H9 (cell line): ENCODE data around the gene PFDN4. TPM values are rescaled to one million over a fixed set of nuclear protein-coding genes. Genes with fewer than 3 reads are reported as not detected.

Source experiments
- DNase-seq: peaks from one replicate; pipeline ENCODE4 v3.0.0-alpha.2; 2017
- H2AFZ ChIP-seq: one replicate; pipeline ENCODE4 v1.6.1; 2013; ENCODE audit warnings: mild to moderate bottlenecking, low read length, control low read depth, moderate library complexity
- H2AK5ac ChIP-seq: 2 replicates; pipeline ENCODE4 v1.6.1; 2013; ENCODE audit warnings: low read length, control low read depth, mixed read lengths; ENCODE audit not compliant: insufficient read length
- H2BK120ac ChIP-seq: one replicate; pipeline ENCODE4 v1.6.1; 2013; ENCODE audit warnings: low read depth, mild to moderate bottlenecking, low read length, control low read depth, inconsistent platforms; ENCODE audit not compliant: poor library complexity, severe bottlenecking
- H2BK12ac ChIP-seq: 2 replicates; pipeline ENCODE4 v1.6.1; 2013; ENCODE audit warnings: low read length, control low read depth, mixed read lengths, low read depth; ENCODE audit not compliant: insufficient read length
- H2BK15ac ChIP-seq: 2 replicates; pipeline ENCODE4 v1.6.1; 2013; ENCODE audit warnings: low read depth, low read length, control low read depth
- H2BK20ac ChIP-seq: one replicate; pipeline ENCODE4 v1.6.1; 2013; ENCODE audit warnings: low read depth, mild to moderate bottlenecking, low read length, control low read depth, inconsistent platforms; ENCODE audit not compliant: poor library complexity, severe bottlenecking
- H2BK5ac ChIP-seq: 2 replicates; pipeline ENCODE4 v1.6.1; 2013; ENCODE audit warnings: low read length, control low read depth, mixed read lengths; ENCODE audit not compliant: insufficient read length
- H3K14ac ChIP-seq: 2 replicates; pipeline ENCODE4 v1.6.1; 2013; ENCODE audit warnings: low read length, control low read depth; ENCODE audit not compliant: insufficient read depth
- H3K18ac ChIP-seq: 2 replicates; pipeline ENCODE4 v1.6.1; 2013; ENCODE audit warnings: low read depth, mild to moderate bottlenecking, mixed read lengths, low read length, control low read depth; ENCODE audit not compliant: insufficient read length
- H3K23ac ChIP-seq: 2 replicates; pipeline ENCODE4 v1.6.1; 2013; ENCODE audit warnings: low read length, control low read depth, mixed read lengths, low read depth; ENCODE audit not compliant: insufficient read length
- H3K23me2 ChIP-seq: 2 replicates; pipeline ENCODE4 v1.6.1; 2013; ENCODE audit warnings: low read depth, mild to moderate bottlenecking, mixed read lengths, low read length, control low read depth; ENCODE audit not compliant: insufficient read length, poor library complexity, severe bottlenecking
- H3K27ac ChIP-seq: 2 replicates; pipeline ENCODE4 v1.5.1; 2013; ENCODE audit warnings: low read length, control low read depth, mixed read lengths, low read depth; ENCODE audit not compliant: insufficient read length
- H3K27me3 ChIP-seq: 2 replicates; pipeline ENCODE4 v1.6.1; 2013; ENCODE audit warnings: low read length, control low read depth, inconsistent platforms; ENCODE audit not compliant: insufficient read depth
- H3K4ac ChIP-seq: 2 replicates; pipeline ENCODE4 v1.6.1; 2013; ENCODE audit warnings: low read depth, mild to moderate bottlenecking, control low read depth, inconsistent platforms, low read length, moderate library complexity
- H3K4me1 ChIP-seq: 2 replicates; pipeline ENCODE4 v1.6.1; 2013; ENCODE audit warnings: low read length, control low read depth, inconsistent platforms; ENCODE audit not compliant: insufficient read depth
- H3K4me2 ChIP-seq: 2 replicates; pipeline ENCODE4 v1.6.1; 2013; ENCODE audit warnings: low read length, control low read depth, mixed read lengths; ENCODE audit not compliant: insufficient read length, insufficient read depth
- H3K56ac ChIP-seq: 2 replicates; pipeline ENCODE4 v1.6.1; 2013; ENCODE audit warnings: low read depth, mild to moderate bottlenecking, mixed read lengths, low read length, control low read depth; ENCODE audit not compliant: insufficient read length
- H3K79me1 ChIP-seq: 2 replicates; pipeline ENCODE4 v1.6.1; 2013; ENCODE audit warnings: low read depth, mild to moderate bottlenecking, moderate library complexity, low read length, control low read depth, inconsistent platforms; ENCODE audit not compliant: insufficient read depth, poor library complexity, severe bottlenecking
- H3K79me2 ChIP-seq: 2 replicates; pipeline ENCODE4 v1.6.1; 2013; ENCODE audit warnings: low read length, control low read depth, inconsistent platforms; ENCODE audit not compliant: insufficient read depth
- H3K9ac ChIP-seq: 2 replicates; pipeline ENCODE4 v1.6.1; 2013; ENCODE audit warnings: low read length, control low read depth, mixed read lengths; ENCODE audit not compliant: insufficient read length; ENCODE audit errors: extremely low read depth
- H3K9me3 ChIP-seq: one replicate; pipeline ENCODE4 v1.6.1; 2013; ENCODE audit warnings: low read depth, low read length, inconsistent platforms; ENCODE audit not compliant: control insufficient read depth
- H3T11ph ChIP-seq: one replicate; pipeline ENCODE4 v1.6.1; 2013; ENCODE audit warnings: mild to moderate bottlenecking, low read length, control low read depth, inconsistent platforms
- H4K20me1 ChIP-seq: one replicate; pipeline ENCODE4 v1.6.1; 2013; ENCODE audit not compliant: control insufficient read depth, insufficient read length, insufficient read depth
- H4K5ac ChIP-seq: 2 replicates; pipeline ENCODE4 v1.6.1; 2013; ENCODE audit warnings: low read depth, mild to moderate bottlenecking, mixed read lengths, low read length, control low read depth; ENCODE audit not compliant: insufficient read length
- H4K8ac ChIP-seq: replicated peaks from 2 replicates; pipeline ENCODE4 v1.6.1; 2013; ENCODE audit warnings: low read length, control low read depth, mixed read lengths, low read depth; ENCODE audit not compliant: insufficient read length
- H4K91ac ChIP-seq: 2 replicates; pipeline ENCODE4 v1.6.1; 2013; ENCODE audit warnings: low read depth, mild to moderate bottlenecking, moderate library complexity, mixed read lengths, low read length, control low read depth; ENCODE audit not compliant: insufficient read length
- H3K27ac Mint-ChIP-seq, 3 experiments: 2 replicates in 2 of 3; 3 replicates in 1 of 3; pipeline ENCODE4 v1.8.0; 2020 to 2021; ENCODE audit warnings: mixed read lengths in 3 of 3, mild to moderate bottlenecking in 1 of 3, moderate library complexity in 1 of 3
- H3K27me3 Mint-ChIP-seq: 2 replicates; pipeline ENCODE4 v1.8.0; 2021; ENCODE audit warnings: low read depth, mild to moderate bottlenecking, moderate library complexity, mixed read lengths
- H3K36me3 Mint-ChIP-seq, 3 experiments: 2 replicates in 2 of 3; 3 replicates in 1 of 3; pipeline ENCODE4 v1.8.0; 2020 to 2021; ENCODE audit warnings: low read depth in 3 of 3, mixed read lengths in 3 of 3; ENCODE audit not compliant: insufficient read depth in 1 of 3
- H3K4me1 Mint-ChIP-seq, 2 experiments: 2 replicates each; pipeline ENCODE4 v1.8.0; 2020; ENCODE audit warnings: mixed read lengths in 2 of 2
- H3K4me3 Mint-ChIP-seq, 2 experiments: 2 replicates in 1 of 2; 3 replicates in 1 of 2; pipeline ENCODE4 v1.8.0; 2020 to 2021; ENCODE audit warnings: mild to moderate bottlenecking in 2 of 2, mixed read lengths in 2 of 2, moderate library complexity in 1 of 2
- H3K9me3 Mint-ChIP-seq, 2 experiments: 2 replicates in 1 of 2; 3 replicates in 1 of 2; pipeline ENCODE4 v1.8.0; 2020; ENCODE audit warnings: mild to moderate bottlenecking in 2 of 2, mixed read lengths in 2 of 2, moderate library complexity in 1 of 2
- CTCF ChIP-seq: fragments of 200-600 bp; sonication (generic); conservative IDR thresholded peaks from 3 replicates; pipeline ENCODE4 v1.8.0; 2021; ENCODE audit warnings: antibody characterized with exemption, mild to moderate bottlenecking
- WGBS: extraction: QIAGEN DNeasy Blood & Tissue Kit; methylation state at CpG from one replicate; pipeline ENCODE4 v1.1.7; 2013; ENCODE audit warnings: missing lambda C conversion rate, low lambda C conversion rate, mixed read lengths; ENCODE audit not compliant: insufficient read length; ENCODE audit errors: extremely low coverage; 5-methylcytosine and 5-hydroxymethylcytosine counted together
- total RNA-seq: library from RNA; stranded (reverse); gene quantifications from 2 replicates; pipeline ENCODE4 v1.2.1, GENCODE V29; 2021

The PFDN4 gene
- total RNA-seq, 1 experiment from 2014 or later = 73.6 TPM

- Histone ChIP-seq H3K4me2 (no peak overlapping the region), H2AK5ac (no peak overlapping the region), H3K79me2 (no peaks in the 10 kb centered on the region), H2BK120ac (no peak overlapping the region), H3K27ac (no peak overlapping the region), H3K23me2 (no peaks in the 10 kb centered on the region), H3K56ac (no peak overlapping the region), H3K79me1 (no peaks in the 10 kb centered on the region), H4K8ac (no peak overlapping the region), H2BK12ac (no peak overlapping the region), H2BK5ac (no peak overlapping the region), H3K27me3 (no peaks in the 10 kb centered on the region), H4K91ac (no peak overlapping the region), H3K23ac (no peak overlapping the region), H3K4me1 (peaks cover 7% of the 10 kb centered on the region; the same call in 1 of the 2 replicates), H3K9ac (no peak overlapping the region), H3K18ac (no peak overlapping the region), H2BK15ac (no peak overlapping the region), H3K4ac (no peak overlapping the region), H3K9me3 (no peaks in the 10 kb centered on the region), H4K20me1 (no peaks in the 10 kb centered on the region), H3K14ac (no peak overlapping the region), H2AFZ (no peak overlapping the region), H4K5ac (no peak overlapping the region), H3T11ph (no peak overlapping the region), H2BK20ac (no peak overlapping the region)
- DNase-seq = peak; percentile 57
- H3K36me3 Mint-ChIP-seq = no peaks in the 10 kb centered on the region
- no peaks in the 10 kb centered on the region for H3K27me3 Mint-ChIP-seq
- H3K4me1 Mint-ChIP-seq = peaks cover 39 to 40% of the 10 kb centered on the region in 2 experiments
- no peak for TF ChIP-seq CTCF
- H3K4me3 Mint-ChIP-seq = no peak overlapping the region
- peak overlapping the region in 1 of 3 experiments; percentile 76; a peak in 2 of 7 replicates for H3K27ac Mint-ChIP-seq
- no CpG with 5 or more reads among the region's 2 CpGs for WGBS
- H3K9me3 Mint-ChIP-seq = peaks cover 0 to 2% of the 10 kb centered on the region in 2 experiments; a peak in 2 of 5 replicates
Measured at GRCh38 chr20:54268941-54269340, 61.1 kb downstream of the PFDN4 start.

Other genes with a start within 250 kb of the PFDN4 start
- gene BCAS1, start 137.5 kb upstream of the PFDN4 start, total RNA-seq = 0.15 and 0.37 TPM in 2 replicates
- not detected in 2 replicates for gene CYP24A1, start 34.1 kb upstream of the PFDN4 start, total RNA-seq